Neural progenitor cell (in vitro differentiated cells): ENCODE data around the gene SRRM5. TPM values are rescaled to one million over a fixed set of nuclear protein-coding genes. Genes with fewer than 3 reads are reported as not detected.

Experiments
- DNase-seq: peaks from one replicate; pipeline ENCODE4 v3.0.0-alpha.2; 2016; ENCODE audit warnings: low spot score
- H2AFZ ChIP-seq: fragments of 200-600 bp; sonication (generic); replicated peaks from 2 replicates; pipeline ENCODE4 v1.6.1; 2016; ENCODE audit warnings: antibody characterized with exemption
- H3F3A ChIP-seq: fragments of 200-600 bp; sonication (generic); 2 replicates; pipeline ENCODE4 v1.6.1; 2016; ENCODE audit warnings: antibody characterized with exemption, low read depth
- H3K27ac ChIP-seq: fragments of 200-600 bp; sonication (generic); 2 replicates; pipeline ENCODE4 v1.5.1; 2016; ENCODE audit warnings: mild to moderate bottlenecking
- H3K27me3 ChIP-seq: fragments of 200-600 bp; sonication (generic); 2 replicates; pipeline ENCODE4 v1.6.1; 2016; ENCODE audit warnings: mild to moderate bottlenecking, moderate library complexity
- H3K36me3 ChIP-seq: fragments of 200-600 bp; sonication (generic); 2 replicates; pipeline ENCODE4 v1.5.1; 2016
- H3K4me1 ChIP-seq: fragments of 200-600 bp; sonication (generic); 2 replicates; pipeline ENCODE4 v1.6.1; 2016; ENCODE audit warnings: mixed run types
- H3K4me2 ChIP-seq: fragments of 200-600 bp; sonication (generic); 2 replicates; pipeline ENCODE4 v1.6.1; 2016
- H3K4me3 ChIP-seq: fragments of 200-600 bp; sonication (generic); 2 replicates; pipeline ENCODE4 v1.5.1; 2016
- H3K79me2 ChIP-seq: fragments of 200-600 bp; sonication (generic); 2 replicates; pipeline ENCODE4 v1.6.1; 2016; ENCODE audit warnings: low read depth
- H3K9ac ChIP-seq: fragments of 200-600 bp; sonication (generic); 2 replicates; pipeline ENCODE4 v1.6.1; 2016
- H3K9me3 ChIP-seq: fragments of 200-600 bp; sonication (generic); 2 replicates; pipeline ENCODE4 v1.5.1; 2016; ENCODE audit warnings: low read depth
- H4K20me1 ChIP-seq: fragments of 200-600 bp; sonication (generic); 2 replicates; pipeline ENCODE4 v1.6.1; 2016; ENCODE audit warnings: low read depth
- H3K27ac Mint-ChIP-seq: 3 replicates; pipeline ENCODE4 v1.8.0; 2021; ENCODE audit warnings: mixed read lengths
- H3K27me3 Mint-ChIP-seq: 2 replicates; pipeline ENCODE4 v1.8.0; 2022; ENCODE audit warnings: low read depth, mild to moderate bottlenecking, inconsistent platforms, moderate library complexity, mixed read lengths; ENCODE audit not compliant: insufficient read depth
- H3K36me3 Mint-ChIP-seq: 3 replicates; pipeline ENCODE4 v1.8.0; 2021; ENCODE audit warnings: mixed read lengths
- H3K4me1 Mint-ChIP-seq: 3 replicates; pipeline ENCODE4 v1.8.0; 2021; ENCODE audit warnings: mixed read lengths
- H3K4me3 Mint-ChIP-seq: 3 replicates; pipeline ENCODE4 v1.8.0; 2021; ENCODE audit warnings: mild to moderate bottlenecking, moderate library complexity, mixed read lengths
- H3K9me3 Mint-ChIP-seq: 3 replicates; pipeline ENCODE4 v1.8.0; 2020; ENCODE audit warnings: mixed read lengths
- CTCF ChIP-seq: fragments of 200-600 bp; sonication (generic); IDR thresholded peaks from 2 replicates; pipeline ENCODE4 v1.5.1; 2017; ENCODE audit warnings: antibody characterized with exemption, mild to moderate bottlenecking
- EZH2 ChIP-seq: fragments of 200-600 bp; sonication (generic); IDR thresholded peaks from 2 replicates; pipeline ENCODE4 v1.6.1; 2017; ENCODE audit warnings: antibody characterized with exemption, mild to moderate bottlenecking, moderate library complexity
- EZH2phosphoT487 ChIP-seq: fragments of 200-600 bp; sonication (generic); IDR thresholded peaks from 2 replicates; pipeline ENCODE4 v1.6.1; 2017; ENCODE audit warnings: antibody characterized with exemption
- total RNA-seq: library from RNA; depleted of rRNA; stranded (reverse); fragments of >200 nt; gene quantifications from 2 replicates; pipeline ENCODE4 v1.2.3, GENCODE V29; 2015; ENCODE audit warnings: low replicate concordance

The SRRM5 gene
- total RNA-seq, 1 donor from 2014 or later: not detected

- Histone ChIP-seq H3K27ac (no peak overlapping the region), H3K4me2 (no peak overlapping the region), H3K9ac (no peak overlapping the region), H3K79me2 (peaks cover 46% of the 10 kb centered on the region), H3K36me3 (no peaks in the 10 kb centered on the region), H3K4me3 (no peak overlapping the region), H3K9me3 (no peaks in the 10 kb centered on the region), H3F3A (no peaks in the 10 kb centered on the region), H2AFZ (no peak overlapping the region), H3K27me3 (no peaks in the 10 kb centered on the region), H3K4me1 (peaks cover 5% of the 10 kb centered on the region), H4K20me1 (no peaks in the 10 kb centered on the region)
- DNase-seq: no peak
- H3K27me3 Mint-ChIP-seq: no peaks in the 10 kb centered on the region
- H3K36me3 Mint-ChIP-seq: peaks cover 22% of the 10 kb centered on the region
- no peaks in the 10 kb centered on the region for H3K9me3 Mint-ChIP-seq
- H3K4me1 Mint-ChIP-seq: peaks cover 23% of the 10 kb centered on the region
- no peak overlapping the region for H3K4me3 Mint-ChIP-seq
- no peak overlapping the region for H3K27ac Mint-ChIP-seq
- TF ChIP-seq EZH2 (no peak), EZH2phosphoT487 (no peak)
These were observed 41.6 kb upstream of the SRRM5 start for GRCh38 chr19:43570174-43570791.

- Histone ChIP-seq H3K4me3 (no peak overlapping the region), H3K4me1 (peaks cover 9% of the 10 kb centered on the region), H3K36me3 (no peaks in the 10 kb centered on the region), H3K4me2 (no peak overlapping the region), H2AFZ (no peak overlapping the region), H3K27me3 (no peaks in the 10 kb centered on the region), H3K79me2 (peaks cover 46% of the 10 kb centered on the region), H3K9ac (no peak overlapping the region), H3K9me3 (no peaks in the 10 kb centered on the region), H3K27ac (no peak overlapping the region), H3F3A (peaks cover 7% of the 10 kb centered on the region), H4K20me1 (no peaks in the 10 kb centered on the region)
- Mint-ChIP-seq H3K4me1 (peaks cover 32% of the 10 kb centered on the region), H3K27ac (peak overlapping the region; percentile 62), H3K27me3 (no peaks in the 10 kb centered on the region), H3K9me3 (no peaks in the 10 kb centered on the region), H3K4me3 (no peak overlapping the region), H3K36me3 (peaks cover 22% of the 10 kb centered on the region)
- TF ChIP-seq EZH2phosphoT487 (no peak), CTCF (no peak), EZH2 (no peak)
- DNase-seq: no peak
These were observed 39.7 kb upstream of the SRRM5 start for GRCh38 chr19:43572171-43572588.

- Mint-ChIP-seq H3K27ac (peak overlapping the region; percentile 98), H3K4me1 (peaks cover 40% of the 10 kb centered on the region), H3K4me3 (peak overlapping the region; percentile 94), H3K9me3 (peaks cover 2% of the 10 kb centered on the region), H3K36me3 (peaks cover 22% of the 10 kb centered on the region), H3K27me3 (no peaks in the 10 kb centered on the region)
- Histone ChIP-seq H3K9ac (peak overlapping the region; percentile 87), H3K4me1 (peaks cover 9% of the 10 kb centered on the region), H3K27me3 (no peaks in the 10 kb centered on the region), H3K36me3 (no peaks in the 10 kb centered on the region), H3K4me3 (peak overlapping the region; percentile 82), H4K20me1 (no peaks in the 10 kb centered on the region), H3F3A (peaks cover 7% of the 10 kb centered on the region), H3K27ac (no peak overlapping the region), H2AFZ (peak overlapping the region; percentile 59), H3K4me2 (peak overlapping the region; percentile 82), H3K79me2 (peaks cover 52% of the 10 kb centered on the region), H3K9me3 (no peaks in the 10 kb centered on the region)
- TF ChIP-seq EZH2 (no peak), EZH2phosphoT487 (no peak), CTCF (no peak)
- peak; percentile 38 for DNase-seq
These were observed 37.3 kb upstream of the SRRM5 start for GRCh38 chr19:43574424-43575155.
